ENCODE data around the gene PLD4.

GRCh38 chr14:104969741-104970230 lies 45.1 kb downstream of the PLD4 start:
- TF ChIP-seq CTCF (IDR thresholded peaks at IDR 0.05; ENCODE audit: poor library complexity) (no peak), EZH2 (IDR thresholded peaks at IDR 0.05; ENCODE audit: borderline replicate concordance) (no peak)
